Dedifferentiated amniotic fluid mesenchymal stem cell (primary cell): Measurements from ENCODE around the gene SLC45A1.
A peak's percentile ranks its signal among the peaks of the same experiment; 100 is the strongest.

Source experiments
- DNase-seq: peaks from one replicate; pipeline ENCODE4 v3.0.0-alpha.2; 2016; ENCODE audit errors: extremely low spot score

SLC45A1 gene

DNA sequence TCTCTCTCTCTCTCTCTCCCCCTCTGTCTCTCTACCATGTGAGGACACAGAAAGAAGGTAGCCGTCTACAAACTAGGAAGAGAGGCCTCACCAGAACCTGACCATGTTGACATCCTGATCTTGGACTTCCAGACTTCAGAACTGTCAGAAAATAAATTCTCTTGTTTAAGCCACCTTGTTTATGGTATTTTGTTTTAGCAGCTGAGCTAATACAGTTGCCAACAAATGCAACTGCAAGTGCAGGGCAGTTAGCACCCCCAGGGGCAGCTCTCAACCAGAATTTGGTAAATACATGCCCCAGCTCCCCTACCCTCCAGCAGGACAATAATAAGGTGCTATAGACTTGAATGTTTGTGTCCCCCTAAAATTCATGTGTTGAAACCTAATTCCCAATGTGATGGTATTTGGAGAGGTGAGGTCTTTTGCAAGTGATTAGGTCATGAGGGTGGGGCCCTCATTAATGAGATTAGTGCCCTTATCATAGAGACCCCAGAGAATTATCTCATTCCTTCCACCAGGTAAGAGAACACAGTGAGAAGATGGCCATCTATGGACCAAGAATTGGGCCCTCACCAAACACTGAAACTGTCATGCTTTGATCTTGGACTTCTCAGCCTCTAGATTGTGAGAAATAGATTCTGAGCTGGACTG is 6.7 kb upstream of the SLC45A1 start:
- no peak for DNase-seq

DNA sequence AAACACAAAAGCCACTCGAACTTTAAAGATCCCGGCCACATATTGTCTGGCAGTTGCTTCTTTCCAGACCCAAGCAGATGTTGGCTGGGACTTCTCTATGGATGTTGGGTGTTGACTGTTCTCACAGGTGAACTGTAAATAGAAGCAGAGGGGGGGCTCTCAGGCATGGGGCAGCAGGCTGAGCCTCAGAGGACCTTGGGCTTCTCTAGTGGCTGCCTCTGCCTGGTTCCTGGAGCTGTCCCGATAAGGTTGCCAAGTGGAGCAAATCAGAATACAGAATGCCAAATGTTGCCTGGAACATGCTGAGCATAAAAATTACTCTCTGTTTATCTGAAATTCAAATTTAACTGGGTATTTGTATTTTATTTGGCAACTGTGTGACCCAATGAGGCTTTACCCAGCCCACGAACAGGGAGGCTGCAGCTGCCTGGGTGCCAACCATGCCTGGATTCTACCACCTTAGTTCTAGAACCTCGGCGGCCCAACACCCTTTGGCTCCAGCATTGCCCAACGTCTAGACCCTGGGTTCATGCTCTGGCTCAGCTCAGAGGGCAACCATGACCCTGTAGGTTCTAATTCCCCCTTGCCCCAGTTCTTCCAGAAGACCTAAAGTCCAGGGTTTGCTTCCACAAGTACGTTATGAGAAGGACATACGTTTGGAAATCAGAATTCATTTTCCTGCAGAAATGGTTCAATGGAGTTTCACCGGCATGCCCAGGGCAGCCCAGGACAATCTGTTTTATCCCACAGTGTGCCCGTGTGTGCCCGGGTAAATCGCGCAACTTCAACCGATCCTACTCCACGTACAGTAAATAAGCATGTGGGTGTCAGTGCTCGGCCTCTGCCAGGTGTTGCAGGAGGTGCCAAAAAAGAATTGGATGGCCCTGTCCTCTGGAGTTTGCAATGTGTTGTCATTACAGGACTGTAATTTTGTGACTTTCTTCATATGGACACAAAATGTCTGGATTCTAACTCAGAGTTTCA is 5.4 kb upstream of the SLC45A1 start:
- DNase-seq, result no peak

DNA sequence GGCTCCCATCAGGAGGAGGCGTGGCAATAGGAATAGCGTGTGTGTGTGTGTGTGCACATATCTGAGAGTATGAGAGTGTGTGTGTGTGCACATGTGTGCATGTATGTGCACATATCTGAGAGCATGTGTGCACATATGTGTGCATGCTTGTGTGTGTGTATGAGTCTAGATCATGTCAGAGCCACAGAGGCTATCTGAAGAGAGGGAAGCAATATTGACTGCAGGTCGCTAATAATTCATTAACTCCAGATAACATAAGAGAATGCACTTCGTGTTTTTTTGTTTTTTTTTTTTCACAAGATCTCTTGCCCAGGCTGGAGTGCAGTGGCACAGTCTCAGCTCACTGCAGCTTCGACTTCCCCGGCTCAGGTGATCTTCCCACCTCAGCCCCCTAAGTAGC is 4.7 kb upstream of the SLC45A1 start:
- no peak for DNase-seq

DNA sequence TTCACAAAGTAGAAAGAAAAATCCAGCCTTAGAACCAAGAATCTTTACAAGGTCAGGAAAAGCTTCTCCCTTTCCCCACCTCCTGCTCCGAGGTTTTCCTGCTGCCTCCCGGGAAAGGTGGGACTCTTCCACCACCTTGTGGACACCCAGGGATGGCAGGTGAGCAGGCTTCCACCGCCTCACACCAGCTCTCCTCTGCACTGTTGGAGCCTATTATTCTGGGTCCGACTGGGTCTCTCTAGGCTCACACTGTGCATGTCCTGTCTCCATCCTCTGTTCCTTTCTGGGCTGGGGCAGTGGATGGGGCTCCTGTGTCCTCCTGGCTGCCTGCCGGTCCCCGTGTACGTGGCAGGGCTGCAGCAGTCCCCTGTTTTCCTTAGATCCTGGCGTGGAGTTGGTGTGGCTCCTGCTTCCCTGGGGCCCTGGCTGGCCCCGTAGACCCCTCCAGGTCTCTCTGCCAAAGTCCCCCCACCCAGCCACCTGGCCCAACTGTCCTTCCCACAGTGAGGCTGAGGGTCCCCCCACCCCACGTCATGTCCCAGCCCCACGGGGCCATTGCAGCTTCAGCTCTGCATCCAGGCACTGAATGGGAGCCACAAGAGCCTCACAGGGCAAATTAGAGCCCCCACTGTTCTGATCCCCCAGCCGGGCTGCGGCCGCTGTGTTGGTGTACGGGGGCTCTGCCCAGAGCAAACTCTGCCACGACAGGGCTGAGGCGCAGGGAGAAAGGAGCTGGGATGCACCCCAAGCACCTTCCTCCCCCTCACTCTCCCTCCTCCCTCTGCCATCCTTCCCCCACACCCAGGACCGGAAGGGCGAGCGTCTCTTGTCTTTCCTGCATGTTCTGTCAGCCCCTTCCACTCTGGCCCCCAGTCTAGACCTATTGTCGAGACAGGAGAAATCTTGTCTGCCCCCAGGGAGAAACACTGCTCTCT is 3.3 kb upstream of the SLC45A1 start:
- DNase-seq, result peak; percentile 70

DNA sequence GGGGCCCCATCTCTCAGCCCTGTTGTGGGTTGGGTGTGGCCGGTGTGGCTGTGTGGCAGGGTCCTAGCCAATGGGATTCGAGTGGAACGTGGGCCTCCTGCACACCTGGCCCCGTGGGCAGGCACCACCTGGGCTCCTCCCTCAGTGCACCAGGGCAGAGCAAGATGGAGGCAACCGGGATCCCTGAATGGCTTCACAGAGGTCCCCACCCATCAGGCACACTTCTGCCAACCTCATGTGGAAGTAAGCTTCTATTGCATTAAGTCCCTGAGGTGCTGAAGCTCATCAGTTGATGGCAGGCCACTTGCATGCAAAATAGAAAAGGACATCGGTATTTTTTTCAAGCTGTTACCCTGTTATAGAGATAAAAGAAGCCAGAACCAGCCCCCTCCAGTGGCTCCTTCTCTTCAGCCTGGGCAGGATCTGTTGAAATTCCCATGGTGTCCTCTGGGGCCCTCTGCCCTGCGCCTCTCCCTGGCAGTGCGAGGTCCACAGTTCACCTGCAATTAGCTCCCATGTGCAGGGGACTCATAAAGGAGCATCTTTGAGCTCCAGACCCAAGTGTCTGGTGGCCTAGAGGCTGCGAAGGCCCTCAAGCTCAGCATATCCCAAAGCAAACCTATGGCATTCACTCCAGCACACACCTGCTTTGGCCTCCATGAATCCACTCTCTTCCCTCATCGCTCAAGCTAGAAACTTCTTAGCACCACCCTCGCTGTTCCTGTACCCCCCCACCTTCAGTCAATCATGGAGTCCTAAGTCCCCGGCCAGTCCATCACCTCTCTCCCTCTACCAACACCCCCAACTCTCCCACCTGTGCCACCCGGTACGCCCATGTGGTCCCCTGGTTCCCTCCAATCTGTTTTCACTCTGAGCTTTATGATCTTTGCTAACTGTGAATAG is 2.1 kb upstream of the SLC45A1 start:
- DNase-seq, result no peak

DNA sequence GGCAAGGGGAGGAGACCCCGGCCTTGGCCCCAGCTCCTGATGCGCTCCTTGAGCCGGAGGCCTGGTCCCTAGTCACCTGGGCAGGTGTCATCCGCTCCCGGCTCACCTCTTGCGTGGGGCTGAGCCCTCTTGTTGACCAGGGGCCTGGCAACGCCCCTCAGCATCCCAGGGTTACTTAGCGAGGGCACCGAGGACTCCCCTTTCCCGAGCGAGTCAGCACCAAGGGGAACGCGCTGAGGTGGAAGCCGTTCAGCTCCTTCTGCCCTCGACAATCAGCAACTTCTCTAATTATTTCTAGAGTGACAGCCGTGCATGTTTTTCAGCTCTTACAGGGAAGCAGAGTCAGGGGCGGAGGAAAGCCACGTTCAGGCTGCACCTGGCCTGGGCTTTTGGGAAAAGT is 522 bp downstream of the SLC45A1 start:
- no peak for DNase-seq

DNA sequence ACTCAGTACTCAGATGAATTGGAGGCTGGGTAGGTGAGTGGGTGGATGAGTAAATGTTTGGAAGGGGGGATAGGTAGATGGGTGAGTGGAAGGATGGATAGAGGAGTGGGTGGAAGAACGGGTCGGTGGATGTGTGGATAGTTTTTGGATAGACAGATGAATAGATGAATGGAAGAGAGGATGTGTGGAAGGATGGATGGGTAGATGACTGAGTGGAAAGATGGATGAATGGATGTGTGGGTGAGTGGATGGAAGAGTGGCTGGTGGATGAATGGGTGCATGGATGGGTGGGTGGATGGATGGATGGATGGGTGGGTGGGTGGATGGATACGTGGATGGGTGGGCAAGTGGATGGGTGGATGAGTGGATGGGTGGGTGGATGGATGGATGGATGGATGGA is 3.7 kb downstream of the SLC45A1 start:
- DNase-seq, result no peak

DNA sequence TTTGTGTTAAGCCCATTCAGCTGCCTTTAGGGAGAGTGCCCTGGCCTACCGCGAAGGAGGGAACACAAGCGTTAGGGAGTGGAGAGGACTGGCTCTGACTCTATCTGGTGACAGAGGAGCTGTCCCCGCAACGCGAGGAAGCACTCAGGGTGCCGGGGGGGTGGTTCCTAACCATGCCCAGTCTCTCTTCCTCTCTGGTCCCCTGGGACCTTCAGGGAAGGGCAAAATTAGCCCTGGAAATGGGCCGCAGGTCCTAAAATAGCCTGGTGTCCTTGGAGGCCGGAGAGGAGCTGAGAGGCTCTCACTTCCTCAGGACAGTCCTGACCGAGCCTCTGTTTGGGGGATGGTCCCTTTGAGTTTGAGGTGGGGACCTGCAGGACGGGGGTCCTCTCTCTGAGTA is 5.8 kb downstream of the SLC45A1 start:
- no peak for DNase-seq

DNA sequence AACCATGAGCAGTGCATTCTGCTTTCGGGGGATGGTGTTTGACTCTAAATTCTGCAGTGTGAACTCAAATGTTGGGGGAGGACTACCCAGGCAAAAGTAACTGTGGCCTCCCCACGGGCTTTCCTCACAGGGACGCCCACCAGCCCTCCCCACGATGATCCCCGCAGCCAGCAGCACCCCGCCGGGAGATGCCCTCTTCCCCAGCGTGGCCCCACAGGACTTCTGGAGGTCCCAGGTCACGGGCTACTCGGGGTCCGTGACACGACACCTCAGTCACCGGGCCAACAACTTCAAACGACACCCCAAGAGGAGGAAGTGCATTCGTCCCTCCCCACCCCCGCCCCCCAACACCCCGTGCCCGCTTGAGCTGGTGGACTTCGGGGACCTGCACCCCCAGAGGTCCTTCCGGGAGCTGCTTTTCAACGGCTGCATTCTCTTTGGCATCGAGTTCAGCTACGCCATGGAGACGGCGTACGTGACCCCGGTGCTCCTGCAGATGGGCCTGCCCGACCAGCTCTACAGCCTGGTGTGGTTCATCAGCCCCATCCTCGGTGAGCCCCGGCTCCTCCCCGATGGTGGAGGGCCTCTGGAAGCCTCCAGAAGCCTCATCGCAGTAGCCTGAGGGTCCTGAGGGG is 6.4 kb downstream of the SLC45A1 start:
- DNase-seq, result no peak

DNA sequence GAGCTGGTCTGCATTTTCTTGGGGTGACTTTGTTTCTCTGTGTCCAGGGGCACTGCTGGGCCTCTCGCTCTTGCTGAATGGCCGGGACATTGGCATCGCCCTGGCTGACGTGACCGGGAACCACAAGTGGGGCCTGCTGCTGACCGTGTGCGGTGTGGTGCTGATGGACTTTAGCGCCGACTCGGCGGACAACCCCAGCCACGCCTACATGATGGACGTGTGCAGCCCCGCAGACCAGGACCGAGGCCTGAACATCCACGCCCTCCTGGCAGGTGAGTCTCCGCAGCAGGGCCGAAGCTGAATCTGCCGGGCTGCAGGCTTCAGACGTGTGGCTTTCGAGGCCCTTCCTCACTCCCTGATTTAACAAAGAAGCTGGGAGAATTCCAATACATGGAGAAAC is 7.9 kb downstream of the SLC45A1 start:
- DNase-seq, result no peak

DNA sequence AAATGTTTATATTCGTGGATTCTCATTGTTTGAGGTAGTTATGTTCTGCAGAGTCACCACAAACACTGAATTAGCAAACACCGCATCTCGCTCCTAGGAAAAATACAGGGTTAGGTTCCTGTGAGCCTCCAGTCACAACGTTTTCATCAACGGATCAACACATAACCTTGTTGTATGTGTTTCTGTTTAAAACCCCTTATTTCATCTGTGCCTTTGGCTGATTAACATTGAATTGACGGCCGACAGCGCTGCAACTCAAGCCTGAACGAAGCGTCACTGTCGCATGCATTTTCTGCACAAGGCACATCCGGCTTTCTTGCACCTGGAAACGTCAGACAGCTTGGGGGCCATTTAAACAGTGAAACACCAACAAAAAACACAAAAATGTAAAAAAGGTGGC is 8.4 kb downstream of the SLC45A1 start:
- DNase-seq, result no peak

DNA sequence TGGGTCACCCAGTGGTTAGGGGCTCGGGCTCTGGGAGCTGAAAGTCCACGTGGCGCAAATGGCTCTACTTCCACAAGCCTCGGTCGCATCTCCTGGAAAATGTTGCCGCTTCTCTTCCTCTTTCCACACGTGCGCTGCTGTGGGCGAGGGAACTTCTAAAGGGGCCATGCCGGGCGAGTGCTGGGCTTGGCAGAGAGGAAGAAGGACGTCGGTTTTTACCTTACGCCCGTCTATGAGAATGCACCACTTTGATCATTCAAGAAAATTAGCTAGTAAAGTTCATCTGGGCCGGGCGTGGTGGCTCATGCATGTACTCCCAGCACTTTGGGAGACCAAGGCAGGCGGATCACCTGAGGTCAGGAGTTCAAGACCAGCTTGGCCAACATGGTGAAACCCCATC is 10.4 kb downstream of the SLC45A1 start:
- DNase-seq, result no peak

DNA sequence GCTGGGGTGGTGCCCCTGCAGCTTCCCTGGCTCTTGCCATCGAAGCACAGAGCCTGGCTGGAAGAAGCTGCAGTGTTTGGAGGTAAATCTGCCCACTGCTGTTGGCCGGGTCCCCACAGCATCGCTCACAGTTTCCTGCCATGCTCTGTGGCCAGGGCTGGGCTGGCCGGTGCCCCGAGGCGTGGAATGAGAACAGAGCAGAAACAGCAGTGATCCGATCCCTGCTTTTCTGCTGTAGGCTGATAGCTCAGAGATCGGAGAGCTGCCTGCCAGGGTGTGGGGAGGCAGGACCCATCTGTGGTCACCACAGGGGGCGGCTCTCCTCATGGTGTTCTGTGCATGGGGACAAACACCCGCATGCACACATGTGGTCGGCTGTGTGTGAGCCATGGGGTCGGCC is 11.5 kb downstream of the SLC45A1 start:
- no peak for DNase-seq

DNA sequence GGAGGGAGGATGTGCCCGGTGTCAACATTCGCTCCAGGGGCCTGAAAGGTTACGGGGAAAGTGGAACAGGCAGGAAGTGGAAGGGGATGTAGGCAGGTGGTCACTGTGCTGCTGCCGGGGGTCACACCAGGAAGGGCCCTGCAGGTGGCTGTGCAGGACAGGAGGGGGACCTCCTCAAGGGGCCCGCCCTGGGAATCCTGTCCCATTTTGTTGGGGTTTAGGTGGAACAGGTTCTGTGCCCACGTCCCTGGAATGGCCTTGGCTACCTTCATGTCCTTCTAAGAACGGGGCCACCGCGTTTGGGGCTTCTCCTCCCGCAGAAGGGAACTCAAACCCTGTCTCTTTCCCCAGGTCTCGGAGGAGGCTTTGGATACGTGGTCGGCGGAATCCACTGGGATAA is 11.9 kb downstream of the SLC45A1 start:
- no peak for DNase-seq

DNA sequence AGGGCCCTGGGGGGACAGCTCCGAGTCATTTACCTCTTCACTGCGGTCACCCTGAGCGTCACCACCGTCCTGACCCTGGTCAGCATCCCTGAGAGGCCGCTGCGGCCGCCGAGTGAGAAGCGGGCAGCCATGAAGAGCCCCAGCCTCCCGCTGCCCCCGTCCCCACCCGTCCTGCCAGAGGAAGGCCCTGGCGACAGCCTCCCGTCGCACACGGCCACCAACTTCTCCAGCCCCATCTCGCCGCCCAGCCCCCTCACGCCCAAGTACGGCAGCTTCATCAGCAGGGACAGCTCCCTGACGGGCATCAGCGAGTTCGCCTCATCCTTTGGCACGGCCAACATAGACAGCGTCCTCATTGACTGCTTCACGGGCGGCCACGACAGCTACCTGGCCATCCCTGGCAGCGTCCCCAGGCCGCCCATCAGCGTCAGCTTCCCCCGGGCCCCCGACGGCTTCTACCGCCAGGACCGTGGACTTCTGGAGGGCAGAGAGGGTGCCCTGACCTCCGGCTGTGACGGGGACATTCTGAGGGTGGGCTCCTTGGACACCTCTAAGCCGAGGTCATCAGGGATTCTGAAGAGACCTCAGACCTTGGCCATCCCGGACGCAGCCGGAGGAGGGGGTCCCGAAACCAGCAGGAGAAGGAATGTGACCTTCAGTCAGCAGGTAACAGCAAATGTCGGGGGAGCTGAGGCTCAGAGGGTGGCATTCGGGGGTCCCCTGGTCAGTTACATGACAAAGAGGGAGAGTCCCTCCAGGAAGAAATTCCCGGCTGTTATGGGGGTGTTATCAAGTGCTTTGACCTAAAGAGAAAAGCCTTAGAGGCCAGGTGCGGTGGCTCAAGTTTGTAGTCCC is 12.6 kb downstream of the SLC45A1 start:
- DNase-seq, result no peak

DNA sequence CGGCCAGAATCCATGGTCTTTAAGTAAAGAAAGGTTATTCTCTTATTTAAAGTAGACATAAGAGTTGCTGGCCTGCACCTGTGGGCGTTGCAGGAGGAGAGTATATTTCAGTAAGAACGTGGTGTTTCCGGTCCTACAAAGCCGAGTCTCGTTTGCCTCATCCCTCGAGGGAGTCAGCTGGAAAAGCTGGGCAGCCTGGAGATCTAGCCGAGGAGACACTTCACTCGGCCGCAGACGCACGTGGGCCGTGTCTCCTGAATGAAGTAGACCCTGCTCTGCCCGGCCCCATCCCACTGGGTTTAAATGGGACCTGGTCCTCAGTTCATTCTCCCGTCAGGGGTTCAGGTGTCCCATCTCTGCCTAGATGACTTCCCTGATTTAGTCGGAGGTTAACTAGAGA is 14.9 kb downstream of the SLC45A1 start:
- no peak for DNase-seq

DNA sequence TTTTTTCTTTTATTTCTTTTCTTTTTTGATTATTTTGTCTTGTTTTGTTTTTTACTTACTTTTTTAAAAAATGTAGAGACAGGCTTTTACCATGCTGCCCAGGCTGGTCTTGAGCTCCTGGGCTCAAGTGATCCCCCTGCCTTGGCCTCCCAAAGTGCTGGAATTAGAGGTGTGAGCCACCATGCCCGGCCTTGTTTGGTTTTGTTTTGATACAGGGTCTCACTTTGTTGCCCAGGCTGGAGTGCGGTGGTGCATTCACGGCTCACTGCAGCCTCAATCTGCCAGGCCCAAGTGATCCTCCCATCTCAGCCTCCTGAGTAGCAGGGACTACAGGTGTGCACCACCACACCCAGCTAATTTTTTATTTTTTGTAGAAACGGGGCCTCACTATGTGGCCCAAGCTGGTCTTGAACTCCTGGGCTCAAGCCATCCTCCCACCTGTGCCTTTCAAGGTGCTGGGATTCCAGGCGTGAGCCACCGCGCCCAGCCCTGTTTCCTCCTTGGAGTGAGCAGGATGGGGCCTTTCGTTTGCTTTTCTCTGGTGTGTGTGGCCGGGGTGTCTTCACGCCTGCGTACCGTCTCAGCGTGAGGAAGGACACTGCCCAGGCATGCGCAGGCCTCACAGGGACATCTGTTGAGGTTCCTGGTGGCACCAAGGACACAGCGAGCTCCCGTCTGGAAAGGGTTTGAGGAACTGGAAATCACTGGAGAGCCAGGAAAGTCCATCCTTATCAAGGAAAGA is 15.5 kb downstream of the SLC45A1 start:
- no peak for DNase-seq

DNA sequence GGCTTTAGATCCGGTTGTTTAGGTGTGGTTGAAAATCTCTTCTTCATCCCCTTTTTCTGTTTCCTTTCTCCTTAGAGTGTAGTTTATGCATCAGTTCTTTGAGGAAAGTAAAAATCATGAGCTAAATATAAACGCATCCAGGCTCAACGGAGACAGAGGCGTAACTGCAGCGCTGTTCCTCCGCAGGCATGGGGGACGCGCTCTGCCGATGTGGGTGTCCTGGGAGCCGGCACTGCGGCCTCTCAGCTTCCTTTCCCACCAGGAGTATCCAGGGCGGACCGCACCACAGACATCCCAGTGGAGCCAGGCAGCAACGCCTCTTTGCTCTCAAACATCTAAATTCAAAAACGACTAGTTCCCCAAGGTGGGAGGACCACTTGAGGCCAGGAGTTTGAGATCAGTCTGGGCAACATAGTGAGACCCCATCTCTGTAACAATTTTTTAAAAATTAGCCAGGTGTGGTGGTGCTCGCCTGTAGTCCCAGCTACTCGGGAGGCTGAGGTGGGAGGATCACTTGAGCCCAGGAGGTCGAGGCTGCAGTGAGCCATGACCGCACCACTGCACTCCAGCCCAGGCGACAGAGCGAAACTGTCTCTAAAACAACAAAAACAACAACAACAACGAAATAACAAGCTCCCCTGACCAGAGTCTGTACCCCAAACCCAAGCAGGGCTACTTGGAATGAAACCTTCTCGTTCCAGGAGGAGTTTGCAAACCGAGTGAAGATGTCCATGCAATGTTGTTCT is 16.4 kb downstream of the SLC45A1 start:
- no peak for DNase-seq
